Measurements from ENCODE around the gene TSC2.
"Not testable (repeated sequence)": the region's sequence is repeated elsewhere in the genome, so short reads cannot be mapped to it uniquely, and the experiment has no call there.

The TSC2 gene

DNA sequence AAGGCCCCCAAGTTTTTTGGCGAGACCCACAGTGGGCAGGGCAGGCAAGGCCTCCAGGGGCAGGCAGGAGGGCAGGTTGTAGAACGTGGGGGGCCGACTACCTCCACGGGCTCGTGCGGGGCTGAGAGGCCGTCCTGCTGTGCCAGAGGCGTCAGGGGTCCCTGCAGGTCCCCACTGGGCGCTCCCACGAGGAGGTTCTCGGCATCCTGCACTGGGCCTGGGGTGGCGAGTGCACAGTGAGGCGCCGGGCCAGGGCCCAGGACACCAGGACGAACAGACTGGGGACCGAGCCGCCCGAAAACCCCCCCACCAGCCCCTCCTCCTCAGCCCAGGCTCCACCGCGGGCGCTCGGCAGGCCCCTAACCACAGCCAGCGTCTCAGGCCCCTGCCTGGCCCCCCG, 68.6 kb downstream of the TSC2 start:
- not testable (repeated sequence) for H3K27me3 Mint-ChIP-seq, H3K9me3 Mint-ChIP-seq, H3K36me3 Mint-ChIP-seq, H3K4me3 Mint-ChIP-seq, H3K4me1 Mint-ChIP-seq, H3K27ac Mint-ChIP-seq

DNA sequence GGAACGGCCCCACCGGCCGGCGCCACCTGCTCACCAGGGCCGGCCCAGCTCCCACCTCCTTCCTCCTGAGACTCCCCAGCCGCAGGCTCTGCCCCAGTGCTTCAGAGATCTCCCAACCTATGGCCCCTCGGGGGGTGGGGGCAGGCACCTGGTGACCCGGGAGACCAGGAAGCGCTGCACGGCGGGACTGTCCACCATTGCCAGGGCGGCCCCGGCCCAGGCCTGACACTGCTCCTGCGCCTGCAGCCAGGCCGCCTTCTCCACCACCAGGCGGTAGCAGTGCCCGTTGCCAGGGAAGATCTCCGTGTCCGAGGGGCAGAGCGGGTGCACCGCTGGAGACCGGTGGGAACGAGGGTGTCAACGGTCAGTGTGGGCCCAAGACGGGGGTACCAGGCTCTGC, 69.6 kb downstream of the TSC2 start:
- H3K4me1 Mint-ChIP-seq: peaks cover 14% of the 10 kb centered on the region
- H3K4me3 Mint-ChIP-seq: not testable (repeated sequence)

DNA sequence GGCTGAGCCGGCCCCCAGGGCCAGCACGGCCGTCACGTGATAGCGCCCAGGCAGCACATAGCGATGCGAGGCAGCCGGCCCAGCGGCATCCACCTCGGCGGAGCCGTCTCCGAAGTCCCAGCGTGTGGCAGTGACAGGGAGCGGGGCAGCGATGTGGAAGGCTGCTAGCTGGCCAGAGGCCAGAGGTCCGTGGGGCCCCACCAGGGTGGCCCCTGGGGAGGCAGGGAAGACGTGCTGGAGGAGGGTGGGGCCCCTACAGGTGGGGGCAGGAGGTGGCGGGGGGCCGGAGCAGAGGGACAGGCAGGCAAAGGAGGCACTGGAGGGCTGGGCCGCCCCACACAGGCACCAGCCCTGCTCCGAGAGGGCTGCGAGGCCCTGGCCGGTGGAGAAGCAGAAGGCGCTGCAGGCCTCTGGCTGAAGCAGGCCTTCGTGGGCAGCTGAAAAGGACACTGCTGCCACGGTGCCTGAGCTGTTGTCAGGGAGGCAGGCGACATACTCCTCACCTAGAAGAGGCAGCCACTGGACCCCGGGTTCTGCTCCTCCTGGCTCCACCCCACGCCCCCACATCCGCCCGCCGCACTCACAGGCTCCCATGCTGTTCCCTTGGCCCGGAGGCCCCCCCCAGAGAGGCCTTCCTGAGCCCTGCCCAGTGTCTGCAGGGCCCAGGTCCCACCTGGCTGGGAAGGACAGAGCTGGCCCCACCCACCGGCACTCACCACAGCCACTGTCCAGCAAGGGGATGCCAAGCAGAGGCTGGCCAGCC, 70.4 kb downstream of the TSC2 start:
- H3K4me3 Mint-ChIP-seq, H3K27ac Mint-ChIP-seq, H3K36me3 Mint-ChIP-seq, H3K27me3 Mint-ChIP-seq, H3K9me3 Mint-ChIP-seq: not testable (repeated sequence)
- peaks cover 14% of the 10 kb centered on the region for H3K4me1 Mint-ChIP-seq

More for the DNA sequence above, 69.6 kb downstream of the TSC2 start:
- H3K27ac Mint-ChIP-seq, H3K36me3 Mint-ChIP-seq, H3K9me3 Mint-ChIP-seq, H3K27me3 Mint-ChIP-seq: not testable (repeated sequence)

DNA sequence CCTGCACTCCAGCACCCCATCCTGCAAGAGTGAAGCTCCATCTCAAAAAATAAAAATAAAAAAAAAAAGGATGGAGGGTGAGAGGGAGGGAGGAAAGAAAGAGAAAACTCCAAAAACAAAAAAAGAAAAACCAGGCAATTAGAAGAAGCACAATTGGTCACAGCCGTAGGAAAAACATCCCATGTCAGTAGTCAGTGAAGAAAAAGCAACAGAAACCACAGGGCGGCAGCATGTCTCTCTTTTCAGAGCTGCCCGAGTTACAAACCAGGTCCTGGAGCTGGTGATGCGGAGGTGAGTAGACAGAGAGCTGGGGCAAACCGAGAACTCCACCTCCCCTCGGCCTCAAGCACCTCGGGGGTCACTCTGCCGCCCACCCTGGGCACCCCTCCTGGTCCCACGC, 73.5 kb downstream of the TSC2 start:
- peaks cover 19% of the 10 kb centered on the region for H3K4me1 Mint-ChIP-seq
- not testable (repeated sequence) for H3K4me3 Mint-ChIP-seq, H3K9me3 Mint-ChIP-seq, H3K27me3 Mint-ChIP-seq, H3K36me3 Mint-ChIP-seq, H3K27ac Mint-ChIP-seq

DNA sequence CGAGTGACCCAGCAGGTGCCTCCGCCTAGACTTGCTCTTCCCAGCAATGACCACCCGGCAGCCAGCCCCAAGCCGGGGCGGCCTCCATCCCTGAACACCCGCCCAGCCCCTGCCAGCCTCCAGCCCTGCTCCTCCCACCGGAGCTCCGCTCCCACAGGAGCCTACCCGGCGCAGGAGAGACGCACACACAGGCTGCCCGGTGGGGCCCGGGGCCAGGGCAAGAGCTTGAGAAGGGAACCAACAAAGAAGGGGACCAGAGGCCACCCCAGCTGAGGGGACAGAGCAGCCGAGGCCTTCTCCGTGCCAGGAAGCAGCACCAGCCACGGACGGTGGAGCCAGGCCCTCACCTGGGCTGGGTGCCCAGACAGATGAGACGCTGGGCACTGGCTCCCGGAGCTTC, 74.1 kb downstream of the TSC2 start:
- Mint-ChIP-seq H3K27ac (no peak overlapping the region), H3K36me3 (no peaks in the 10 kb centered on the region), H3K4me1 (peaks cover 22% of the 10 kb centered on the region), H3K27me3 (no peaks in the 10 kb centered on the region), H3K4me3 (no peak overlapping the region), H3K9me3 (no peaks in the 10 kb centered on the region)

DNA sequence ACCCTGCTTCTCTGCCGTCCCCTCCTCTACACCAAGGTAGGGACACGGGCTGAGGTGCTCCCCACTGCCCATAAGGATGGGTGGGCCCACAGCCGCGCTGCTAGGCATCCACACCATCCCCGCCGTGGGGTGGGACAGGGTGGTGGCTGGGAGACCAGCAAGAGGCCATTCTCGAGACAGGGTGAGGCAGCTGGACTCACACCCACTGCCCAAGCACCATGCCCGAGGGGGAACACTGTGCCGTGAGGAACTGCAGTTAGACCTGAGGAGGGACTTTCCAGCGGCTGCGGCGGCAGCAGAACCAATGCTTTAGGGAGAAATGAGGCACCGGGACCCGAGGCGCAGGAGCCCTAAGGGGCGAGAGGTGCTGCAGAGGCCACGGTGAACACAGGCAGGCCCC, 74.6 kb downstream of the TSC2 start:
- Mint-ChIP-seq H3K4me1 (peaks cover 26% of the 10 kb centered on the region), H3K36me3 (no peaks in the 10 kb centered on the region), H3K27me3 (no peaks in the 10 kb centered on the region), H3K4me3 (no peak overlapping the region), H3K27ac (no peak overlapping the region), H3K9me3 (no peaks in the 10 kb centered on the region)

DNA sequence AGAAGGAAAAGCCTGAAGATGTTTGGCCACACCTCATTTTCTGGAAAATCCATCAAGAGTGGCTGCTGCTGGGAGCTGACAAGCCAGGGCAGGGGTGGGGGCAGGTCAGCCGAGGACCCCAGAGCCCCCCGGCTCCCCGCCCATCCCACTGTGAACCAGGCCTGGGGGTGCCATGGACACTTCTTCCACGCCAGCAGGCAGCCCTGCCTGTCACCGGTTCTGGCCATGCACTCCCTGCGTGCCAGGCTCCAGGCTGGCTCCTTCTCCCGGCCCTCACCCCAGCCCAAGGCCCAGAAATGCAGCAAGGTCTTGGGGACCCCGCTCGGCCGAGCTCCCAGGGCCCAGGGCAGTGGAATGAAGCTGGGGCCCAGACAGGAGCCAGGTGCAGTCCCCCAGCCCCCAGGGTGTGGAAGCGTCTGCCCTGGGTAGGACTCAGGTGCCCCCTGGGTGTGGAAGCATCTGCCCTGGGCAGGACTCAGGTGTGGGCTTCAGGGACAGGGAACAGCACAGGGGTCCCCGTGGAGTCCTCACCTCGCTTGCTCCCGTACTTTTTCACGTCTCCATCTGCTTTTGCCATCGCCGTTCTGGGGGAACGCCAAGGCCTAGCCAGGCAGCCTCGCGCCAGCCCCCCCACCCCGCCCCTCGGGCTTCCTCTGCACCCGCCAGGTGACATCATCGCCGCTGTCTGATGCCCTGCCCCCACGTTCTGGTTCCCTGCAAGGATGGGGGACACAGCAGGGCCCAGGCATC, 75.3 kb downstream of the TSC2 start:
- not testable (repeated sequence) for H3K4me3 Mint-ChIP-seq, H3K27ac Mint-ChIP-seq, H3K9me3 Mint-ChIP-seq, H3K36me3 Mint-ChIP-seq, H3K27me3 Mint-ChIP-seq
- peaks cover 26% of the 10 kb centered on the region for H3K4me1 Mint-ChIP-seq

DNA sequence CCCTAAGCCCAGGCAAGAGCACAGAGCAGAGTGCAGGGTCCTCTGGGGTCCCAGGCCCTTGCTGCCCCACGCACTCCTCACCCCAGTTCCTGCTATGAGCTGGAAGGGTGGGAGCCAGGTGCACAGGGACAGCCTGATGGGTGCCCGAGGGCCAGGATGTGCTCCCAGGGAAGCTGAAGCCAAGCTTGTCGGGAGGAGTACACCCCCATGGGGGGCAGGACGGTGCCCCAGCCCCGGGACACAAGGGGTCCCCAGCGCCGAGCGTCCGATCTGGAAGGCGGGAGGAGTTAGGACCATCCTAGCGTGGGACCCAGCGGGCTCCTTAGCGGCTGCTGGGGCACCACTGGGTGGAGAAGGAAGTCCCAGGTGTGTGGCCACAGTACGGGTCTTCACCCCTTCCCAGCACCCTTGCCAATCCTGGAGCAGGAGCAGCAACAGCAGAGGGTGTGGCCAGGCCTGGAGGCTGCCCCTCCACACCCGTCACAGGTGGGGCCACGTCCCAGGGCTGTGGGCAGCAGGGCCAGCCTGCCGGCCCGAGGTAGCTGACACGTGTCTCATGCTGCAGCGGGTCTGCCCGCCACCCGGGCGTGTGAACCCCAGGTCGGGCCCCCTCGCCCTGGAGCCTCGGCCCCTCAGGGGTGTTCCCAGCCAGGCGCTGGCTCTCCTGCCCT, 76.1 kb downstream of the TSC2 start:
- H3K9me3 Mint-ChIP-seq, H3K4me3 Mint-ChIP-seq, H3K27ac Mint-ChIP-seq, H3K36me3 Mint-ChIP-seq, H3K27me3 Mint-ChIP-seq: not testable (repeated sequence)
- peaks cover 32% of the 10 kb centered on the region for H3K4me1 Mint-ChIP-seq

DNA sequence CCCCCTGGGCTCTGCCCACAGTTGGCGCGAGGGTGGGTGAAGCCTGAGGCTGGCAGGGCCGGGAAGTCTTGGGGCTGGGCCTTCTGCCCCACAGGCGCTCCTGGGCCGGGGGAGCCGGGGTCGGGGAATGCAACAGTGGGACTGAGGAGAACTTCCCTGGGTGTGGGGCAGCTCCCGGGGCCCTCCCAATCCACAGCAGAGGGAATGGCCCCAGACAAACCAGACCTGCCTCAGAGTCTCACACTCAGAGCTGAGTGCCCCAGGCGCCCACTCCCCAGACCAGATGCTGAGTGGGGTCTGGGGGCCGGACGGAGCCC, 76.5 kb downstream of the TSC2 start:
- not testable (repeated sequence) for H3K27ac Mint-ChIP-seq, H3K36me3 Mint-ChIP-seq, H3K27me3 Mint-ChIP-seq, H3K9me3 Mint-ChIP-seq, H3K4me3 Mint-ChIP-seq
- H3K4me1 Mint-ChIP-seq: peaks cover 32% of the 10 kb centered on the region

DNA sequence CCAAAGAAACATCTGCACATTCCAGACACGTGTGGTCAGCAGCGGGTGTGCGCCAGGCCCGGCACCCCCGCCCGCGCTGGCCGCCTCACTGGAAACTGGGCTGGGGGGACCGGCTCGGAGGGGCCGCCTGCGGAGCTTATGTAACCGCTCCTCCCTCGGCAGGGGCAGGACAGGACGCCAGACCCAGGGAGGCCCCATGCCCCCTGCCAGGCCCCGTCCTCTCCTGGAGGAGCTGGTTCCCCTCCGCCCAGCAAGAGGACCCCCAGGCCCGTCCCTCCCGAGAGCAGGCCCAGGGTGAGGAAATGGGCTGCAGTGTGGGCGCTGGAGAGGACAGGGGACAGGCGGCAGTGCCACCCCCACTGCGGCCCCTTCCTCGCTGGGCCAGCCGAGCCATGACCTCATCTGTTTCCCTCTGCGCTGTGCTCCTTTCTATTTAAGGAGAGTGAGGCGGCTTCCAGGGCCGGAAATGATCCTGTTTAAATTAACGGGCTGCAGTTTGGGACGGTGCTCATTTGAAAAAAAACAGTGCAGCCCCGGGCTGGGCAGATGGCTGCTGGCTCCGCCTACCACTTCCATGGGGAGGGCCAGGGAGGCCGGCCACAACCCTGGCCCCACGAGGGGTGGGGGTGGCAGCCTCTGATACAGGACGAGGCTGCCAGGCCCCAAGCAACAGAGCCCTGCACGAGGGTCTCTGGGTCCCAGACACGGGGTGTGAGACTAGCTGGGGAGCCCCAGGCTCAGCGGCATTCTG, 77.1 kb downstream of the TSC2 start:
- not testable (repeated sequence) for H3K36me3 Mint-ChIP-seq, H3K27ac Mint-ChIP-seq, H3K9me3 Mint-ChIP-seq, H3K4me3 Mint-ChIP-seq, H3K27me3 Mint-ChIP-seq
- H3K4me1 Mint-ChIP-seq: peaks cover 32% of the 10 kb centered on the region

DNA sequence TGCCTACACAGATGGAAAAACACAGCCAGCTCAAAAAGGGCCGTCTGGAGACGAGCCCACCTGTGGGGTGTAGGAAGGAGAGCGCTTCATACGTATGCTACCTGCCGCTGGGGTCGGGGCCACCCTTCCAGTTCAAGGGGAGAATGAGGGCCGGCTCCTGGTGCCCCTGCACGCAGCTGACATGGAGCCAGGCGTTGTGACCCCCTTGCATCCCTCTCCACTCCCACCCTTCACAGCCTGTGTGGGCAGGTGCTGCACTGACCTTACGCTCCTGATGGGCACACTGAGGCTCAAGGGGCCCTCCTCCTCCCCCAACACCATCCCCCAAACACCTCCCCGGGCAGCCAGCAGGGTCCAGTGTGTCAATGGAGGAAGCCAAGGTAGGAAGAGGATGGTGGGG, 77.8 kb downstream of the TSC2 start:
- peaks cover 28% of the 10 kb centered on the region for H3K4me1 Mint-ChIP-seq
- H3K36me3 Mint-ChIP-seq, H3K27me3 Mint-ChIP-seq, H3K9me3 Mint-ChIP-seq, H3K4me3 Mint-ChIP-seq, H3K27ac Mint-ChIP-seq: not testable (repeated sequence)

DNA sequence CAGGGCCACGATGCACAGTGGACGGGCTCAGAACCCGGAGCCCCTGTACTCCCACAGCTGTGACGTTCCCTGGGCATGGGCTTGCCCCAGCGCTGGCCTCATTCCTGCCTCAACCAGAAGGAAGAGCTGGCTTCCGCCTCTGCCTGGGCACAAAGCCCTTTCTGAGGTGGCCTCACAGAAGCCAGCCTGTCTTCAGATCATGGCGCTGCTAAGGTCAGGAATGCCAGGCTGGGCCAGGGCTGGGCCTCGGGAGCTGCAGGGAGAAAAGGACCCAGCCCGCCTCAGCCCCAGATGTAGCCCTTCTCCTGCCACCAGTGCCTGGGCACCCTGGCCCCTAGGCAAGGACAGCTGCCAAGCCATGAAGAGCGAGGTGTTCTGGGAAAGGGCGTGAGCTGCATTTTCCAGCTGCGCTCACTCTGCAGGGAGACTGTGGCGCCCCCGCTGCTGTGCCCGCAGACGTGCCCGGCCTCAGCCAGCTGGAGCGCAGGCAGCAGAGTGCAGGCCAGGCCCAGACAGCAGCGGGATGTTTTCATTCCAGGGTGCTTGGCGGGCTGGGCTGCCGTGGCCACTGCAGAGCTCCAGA, 78.5 kb downstream of the TSC2 start:
- H3K36me3 Mint-ChIP-seq, H3K4me3 Mint-ChIP-seq, H3K27ac Mint-ChIP-seq, H3K27me3 Mint-ChIP-seq, H3K9me3 Mint-ChIP-seq: not testable (repeated sequence)
- peaks cover 27% of the 10 kb centered on the region for H3K4me1 Mint-ChIP-seq

DNA sequence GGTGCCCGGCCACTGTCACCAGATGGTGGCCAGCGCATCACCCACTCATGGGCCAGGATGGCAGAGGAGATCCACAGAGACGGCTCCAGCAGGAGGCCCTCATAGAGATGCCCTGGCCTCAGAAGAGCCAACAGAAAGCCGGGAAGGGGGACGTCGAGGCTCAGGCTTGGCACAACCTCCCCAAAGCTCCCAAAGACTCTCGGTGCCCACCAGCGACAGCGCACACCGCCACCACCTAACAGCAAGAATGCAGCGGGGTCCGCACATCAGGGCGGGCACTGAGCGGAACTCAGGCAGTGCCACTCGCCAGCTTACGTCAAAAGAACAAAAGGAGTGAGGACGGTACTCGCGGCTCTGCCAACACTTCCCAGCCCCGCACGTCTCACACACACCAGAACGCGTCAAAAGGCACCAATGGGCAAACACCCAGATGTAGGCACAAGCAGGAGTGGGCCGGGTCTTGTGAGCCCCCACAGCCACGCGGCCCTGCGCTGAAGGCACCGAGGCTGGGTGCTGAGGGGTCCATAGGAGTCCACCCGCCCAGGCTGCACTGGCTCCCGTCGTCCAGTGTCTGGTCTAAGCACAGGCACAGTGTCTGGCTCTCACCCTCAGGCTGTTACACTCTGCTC, 79.3 kb downstream of the TSC2 start:
- H3K27ac Mint-ChIP-seq, H3K27me3 Mint-ChIP-seq, H3K36me3 Mint-ChIP-seq, H3K9me3 Mint-ChIP-seq, H3K4me3 Mint-ChIP-seq: not testable (repeated sequence)
- H3K4me1 Mint-ChIP-seq: peaks cover 21% of the 10 kb centered on the region

DNA sequence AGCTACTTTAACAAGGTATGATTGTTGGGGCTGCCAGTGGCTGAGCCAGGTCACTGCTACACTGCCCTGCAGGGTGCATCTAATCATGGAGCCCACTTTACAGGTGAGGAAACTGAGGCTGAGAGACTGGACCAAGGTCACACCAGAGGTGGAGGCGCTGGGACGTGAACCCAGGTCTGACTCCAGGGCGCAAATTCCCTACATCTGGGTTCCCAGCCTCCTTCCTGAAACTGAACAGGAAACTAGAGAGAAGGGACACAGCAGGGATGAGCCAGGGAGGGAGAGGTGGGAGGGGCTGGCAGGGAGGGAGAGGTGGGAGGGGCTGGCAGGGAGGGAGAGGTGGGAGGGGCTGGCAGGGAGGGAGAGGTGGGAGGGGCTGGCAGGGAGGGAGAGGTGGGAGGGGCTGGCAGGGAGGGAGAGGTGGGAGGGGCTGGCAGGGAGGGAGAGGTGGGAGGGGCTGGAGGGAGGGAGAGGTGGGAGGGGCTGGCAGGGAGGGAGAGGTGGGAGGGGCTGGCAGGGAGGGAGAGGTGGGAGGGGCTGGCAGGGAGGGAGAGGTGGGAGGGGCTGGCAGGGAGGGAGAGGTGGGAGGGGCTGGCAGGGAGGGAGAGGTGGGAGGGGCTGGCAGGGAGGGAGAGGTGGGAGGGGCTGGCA, 80.0 kb downstream of the TSC2 start:
- H3K9me3 Mint-ChIP-seq, H3K27ac Mint-ChIP-seq, H3K27me3 Mint-ChIP-seq, H3K4me3 Mint-ChIP-seq, H3K36me3 Mint-ChIP-seq: not testable (repeated sequence)
- peaks cover 21% of the 10 kb centered on the region for H3K4me1 Mint-ChIP-seq

DNA sequence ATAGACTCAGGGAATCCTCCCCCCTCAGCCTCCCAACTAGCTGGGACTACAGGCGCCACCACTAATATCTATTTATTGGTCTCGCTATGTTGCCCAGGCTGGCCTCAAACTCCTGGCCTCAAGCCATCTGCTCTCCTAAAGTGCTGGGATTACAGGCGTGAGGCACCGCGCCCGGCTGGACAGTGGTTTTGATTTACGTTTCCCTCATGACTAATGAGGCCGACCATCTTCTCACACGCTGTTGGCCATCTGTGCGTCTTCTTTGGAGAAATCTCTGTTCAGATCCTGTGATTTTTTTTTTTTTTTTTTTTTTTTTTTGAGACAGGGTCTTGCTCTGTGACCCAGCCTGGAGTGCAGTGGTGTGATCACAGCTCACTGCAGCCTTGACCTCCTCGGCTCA, 81.5 kb downstream of the TSC2 start:
- H3K4me1 Mint-ChIP-seq: peaks cover 21% of the 10 kb centered on the region
- not testable (repeated sequence) for H3K27me3 Mint-ChIP-seq, H3K4me3 Mint-ChIP-seq, H3K36me3 Mint-ChIP-seq, H3K9me3 Mint-ChIP-seq, H3K27ac Mint-ChIP-seq

Data from activated naive CD4-positive, alpha-beta T cell treated with anti-CD3 and anti-CD28 coated beads, Interleukin-2, amount 50 U/mL, for 24 hours (primary cell).